H1 (cell line): Measurements from ENCODE around the gene B4GALNT1.

Source experiments
- CTCF ChIP-seq, 3 experiments: IDR thresholded peaks; 1 replicate in 2 of 3; 2 replicates in 1 of 3; pipeline versions ENCODE4 v1.5.1 to v1.6.1; 2011; ENCODE audit warnings: low read length in 3 of 3, mild to moderate bottlenecking in 3 of 3, inconsistent platforms in 2 of 3, low read depth in 1 of 3, moderate library complexity in 1 of 3; ENCODE audit not compliant: insufficient read depth in 1 of 3; ENCODE audit errors: control extremely low read depth in 1 of 3
- EGR1 ChIP-seq: IDR thresholded peaks from 2 replicates; pipeline ENCODE4 v1.6.1; 2011; ENCODE audit warnings: low read depth, low read length, borderline replicate concordance
- JUND ChIP-seq: IDR thresholded peaks from 2 replicates; pipeline ENCODE4 v1.6.1; 2011; ENCODE audit warnings: mild to moderate bottlenecking, improper control_type of control experiment, low read length
- POLR2A ChIP-seq, 2 experiments: IDR thresholded peaks; 1 replicate in 1 of 2; 2 replicates in 1 of 2; pipeline ENCODE4 v1.6.1; 2011; ENCODE audit warnings: low read depth in 2 of 2, low read length in 2 of 2, mild to moderate bottlenecking in 2 of 2; ENCODE audit errors: control extremely low read depth in 1 of 2
- SIRT6 ChIP-seq: IDR thresholded peaks from one replicate; pipeline ENCODE4 v1.7.1; 2012; ENCODE audit warnings: low read length, inconsistent platforms
- TF ChIP-seq, protein P1 (sequence below): IDR thresholded peaks from 2 replicates; pipeline ENCODE4 v1.6.1; 2011; ENCODE audit warnings: low read depth, mild to moderate bottlenecking, low read length; ENCODE audit not compliant: insufficient read depth

DNA sequence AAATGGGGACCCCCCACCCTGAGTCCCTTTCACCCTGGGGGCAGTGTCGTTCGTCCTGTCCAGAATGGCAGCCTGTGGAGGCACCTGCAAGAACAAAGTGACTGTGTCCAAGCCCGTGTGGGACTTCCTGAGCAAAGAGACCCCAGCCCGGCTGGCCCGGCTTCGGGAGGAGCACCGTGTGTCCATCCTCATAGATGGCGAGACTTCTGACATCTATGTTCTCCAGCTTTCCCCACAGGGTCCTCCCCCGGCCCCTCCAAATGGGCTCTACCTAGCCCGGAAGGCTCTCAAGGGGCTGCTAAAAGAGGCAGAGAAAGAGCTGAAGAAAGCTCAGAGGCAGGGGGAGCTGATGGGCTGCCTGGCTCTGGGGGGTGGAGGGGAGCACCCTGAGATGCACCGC is 26.2 kb downstream of the B4GALNT1 start:
- TF ChIP-seq, protein P1, sequence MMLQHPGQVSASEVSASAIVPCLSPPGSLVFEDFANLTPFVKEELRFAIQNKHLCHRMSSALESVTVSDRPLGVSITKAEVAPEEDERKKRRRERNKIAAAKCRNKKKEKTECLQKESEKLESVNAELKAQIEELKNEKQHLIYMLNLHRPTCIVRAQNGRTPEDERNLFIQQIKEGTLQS = no peak
- TF ChIP-seq CTCF (IDR thresholded peaks at IDR 0.05; ENCODE audit: control extremely low read depth in 1 of 3, insufficient read depth in 1 of 3, low read depth in 1 of 3, low read length in 3 of 3) (no peak), SIRT6 (no peak), EGR1 (no peak), POLR2A (IDR thresholded peaks at IDR 0.05; ENCODE audit: control extremely low read depth in 1 of 2, low read depth in 2 of 2, low read length in 2 of 2) (no peak), JUND (no peak)
